Activated T-cell treated with anti-CD3 and anti-CD28 coated beads for 4 hours (primary cell): Measurements from ENCODE around the gene CEP19.

Experiments used
- DNase-seq: peaks from one replicate; pipeline ENCODE4 v3.0.0-alpha.2; 2020

CEP19 gene

DNA sequence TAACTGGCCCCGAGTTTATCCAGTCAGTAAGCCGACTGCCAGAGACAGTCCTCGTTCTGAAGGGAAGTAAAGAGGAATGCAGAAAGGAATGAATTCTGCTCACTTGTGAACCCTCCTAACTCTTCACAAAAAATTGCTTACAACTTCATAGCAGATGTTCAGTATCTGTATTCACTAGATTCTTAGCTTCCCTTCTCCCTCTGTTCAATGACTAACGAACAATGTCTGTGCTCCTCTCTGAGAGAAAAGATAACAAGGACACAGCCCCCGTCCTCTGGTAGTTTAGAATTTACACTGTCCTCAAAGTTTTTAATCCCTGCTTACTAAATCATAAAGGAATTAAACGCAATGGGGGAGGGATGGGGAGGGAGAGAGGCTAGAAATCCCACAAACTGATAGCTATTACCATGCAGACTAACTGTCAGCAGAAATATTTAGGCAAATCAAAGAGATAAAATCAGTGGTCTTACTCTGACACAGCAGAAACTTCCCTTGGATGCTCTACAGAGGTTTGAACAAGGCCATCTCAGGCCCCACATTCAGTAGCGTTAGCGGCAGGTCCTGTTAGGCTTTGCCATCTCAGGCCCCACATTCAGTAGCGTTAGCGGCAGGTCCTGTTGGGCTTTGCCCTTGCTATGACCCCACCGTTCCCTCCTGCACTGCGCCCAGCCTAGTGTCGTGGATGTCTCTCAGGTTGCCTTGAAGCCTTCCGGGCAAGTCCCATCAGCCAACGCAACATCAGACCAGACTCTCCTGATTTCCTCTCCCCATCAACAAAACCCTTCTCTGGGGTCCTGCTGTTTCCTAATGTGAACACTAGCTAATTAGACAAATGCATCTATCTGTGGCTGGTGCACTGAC, 49.1 kb downstream of the CEP19 start:
- DNase-seq: no peak

DNA sequence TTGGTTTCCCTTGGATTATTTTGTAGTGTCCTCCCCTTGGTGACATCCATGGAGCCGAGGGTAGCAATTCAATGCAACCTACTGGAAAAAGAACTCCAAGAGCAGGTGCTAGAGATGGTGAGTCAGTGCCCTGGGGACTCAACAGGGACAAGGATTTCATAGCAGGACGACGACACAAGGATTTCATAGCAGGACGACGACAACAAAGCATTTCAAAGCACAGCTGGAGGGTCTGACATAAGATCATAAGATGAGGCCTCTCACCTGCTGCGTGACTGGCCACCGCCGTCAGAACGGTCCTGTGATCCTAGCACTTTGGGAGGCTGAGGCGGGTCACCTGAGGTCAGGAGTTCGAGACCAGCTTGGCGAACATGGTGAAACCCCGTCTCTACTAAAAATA, 50.0 kb downstream of the CEP19 start:
- no peak for DNase-seq

DNA sequence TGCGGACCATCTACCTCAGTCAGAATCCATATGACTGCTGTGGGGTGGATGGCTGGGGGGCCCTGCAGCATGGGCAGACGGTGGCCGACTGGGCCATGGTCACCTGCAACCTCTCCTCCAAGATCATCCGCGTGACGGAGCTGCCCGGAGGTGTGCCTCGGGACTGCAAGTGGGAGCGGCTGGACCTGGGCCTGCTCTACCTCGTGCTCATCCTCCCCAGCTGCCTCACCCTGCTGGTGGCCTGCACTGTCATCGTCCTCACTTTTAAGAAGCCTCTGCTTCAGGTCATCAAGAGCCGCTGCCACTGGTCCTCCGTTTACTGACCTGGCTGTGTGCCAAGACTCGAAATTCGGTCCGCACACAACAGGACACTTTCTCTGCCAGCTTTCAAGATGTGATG, 50.6 kb downstream of the CEP19 start:
- DNase-seq: no peak

DNA sequence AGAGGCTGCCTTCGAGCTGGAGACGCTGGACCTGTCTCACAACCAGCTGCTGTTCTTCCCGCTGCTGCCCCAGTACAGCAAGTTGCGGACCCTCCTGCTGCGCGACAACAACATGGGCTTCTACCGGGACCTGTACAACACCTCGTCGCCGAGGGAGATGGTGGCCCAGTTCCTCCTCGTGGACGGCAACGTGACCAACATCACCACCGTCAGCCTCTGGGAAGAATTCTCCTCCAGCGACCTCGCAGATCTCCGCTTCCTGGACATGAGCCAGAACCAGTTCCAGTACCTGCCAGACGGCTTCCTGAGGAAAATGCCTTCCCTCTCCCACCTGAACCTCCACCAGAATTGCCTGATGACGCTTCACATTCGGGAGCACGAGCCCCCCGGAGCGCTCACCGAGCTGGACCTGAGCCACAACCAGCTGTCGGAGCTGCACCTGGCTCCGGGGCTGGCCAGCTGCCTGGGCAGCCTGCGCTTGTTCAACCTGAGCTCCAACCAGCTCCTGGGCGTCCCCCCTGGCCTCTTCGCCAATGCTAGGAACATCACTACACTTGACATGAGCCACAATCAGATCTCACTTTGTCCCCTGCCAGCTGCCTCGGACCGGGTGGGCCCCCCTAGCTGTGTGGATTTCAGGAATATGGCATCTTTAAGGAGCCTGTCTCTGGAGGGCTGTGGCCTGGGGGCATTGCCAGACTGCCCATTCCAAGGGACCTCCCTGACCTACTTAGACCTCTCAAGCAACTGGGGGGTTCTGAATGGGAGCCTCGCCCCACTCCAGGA, 51.5 kb downstream of the CEP19 start:
- DNase-seq: no peak

DNA sequence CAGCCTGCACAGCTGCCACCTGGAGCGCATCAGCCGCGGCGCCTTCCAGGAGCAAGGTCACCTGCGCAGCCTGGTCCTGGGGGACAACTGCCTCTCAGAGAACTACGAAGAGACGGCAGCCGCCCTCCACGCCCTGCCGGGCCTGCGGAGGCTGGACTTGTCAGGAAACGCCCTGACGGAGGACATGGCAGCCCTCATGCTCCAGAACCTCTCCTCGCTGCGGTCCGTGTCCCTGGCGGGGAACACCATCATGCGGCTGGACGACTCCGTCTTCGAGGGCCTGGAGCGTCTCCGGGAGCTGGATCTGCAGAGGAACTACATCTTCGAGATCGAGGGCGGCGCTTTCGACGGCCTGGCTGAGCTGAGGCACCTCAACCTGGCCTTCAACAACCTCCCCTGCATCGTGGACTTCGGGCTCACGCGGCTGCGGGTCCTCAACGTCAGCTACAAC, 52.1 kb downstream of the CEP19 start:
- no peak for DNase-seq
